ENCODE measurements around the gene PGPEP1.
A peak's percentile ranks its signal among the peaks of the same experiment; 100 is the strongest.

Gene PGPEP1

GRCh38 chr19:18388100-18388959 is 47.9 kb downstream of the PGPEP1 start:
- Histone ChIP-seq H3K27me3 (ENCODE audit: insufficient read depth, low read length) (peaks cover 3% of the 10 kb centered on the region), H2AK5ac (ENCODE audit: low read length) (peak overlapping the region; percentile 3), H2BK5ac (ENCODE audit: low read depth, low read length, poor library complexity) (no peak overlapping the region), H3K9ac (ENCODE audit: low read length) (no peak overlapping the region), H2BK120ac (ENCODE audit: insufficient read depth, low read length, poor library complexity) (no peak overlapping the region), H3K27ac (ENCODE audit: low read depth, low read length) (no peak overlapping the region), H3K4me2 (ENCODE audit: low read length) (peak overlapping the region; percentile 47), H3K14ac (ENCODE audit: low read length) (no peak overlapping the region), H3K4me3 (ENCODE audit: low read depth, low read length) (no peak overlapping the region), H3K18ac (ENCODE audit: low read length) (no peak overlapping the region), H3K9me3 (ENCODE audit: insufficient read depth, low read depth, low read length) (peaks cover 2% of the 10 kb centered on the region), H3K79me2 (ENCODE audit: control insufficient read depth, insufficient read depth, low read length, poor library complexity) (peaks cover 2% of the 10 kb centered on the region), H3K23ac (ENCODE audit: low read length) (no peak overlapping the region), H4K12ac (ENCODE audit: low read depth, low read length) (no peak overlapping the region), H3K4me1 (ENCODE audit: control insufficient read depth in 1 of 2, insufficient read depth in 2 of 2, low read length in 2 of 2) (peaks cover 7 to 13% of the 10 kb centered on the region in 2 experiments), H2AFZ (ENCODE audit: insufficient read depth, low read length, poor library complexity) (peak overlapping the region; percentile 5), H4K8ac (ENCODE audit: low read depth, low read length) (no peak overlapping the region), H3K4ac (ENCODE audit: low read depth, low read length) (no peak overlapping the region), H3K36me3 (ENCODE audit: control insufficient read depth in 1 of 2, insufficient read depth in 2 of 2, low read length in 2 of 2) (peaks cover 0 to 5% of the 10 kb centered on the region in 2 experiments), H4K91ac (ENCODE audit: low read depth, low read length) (no peak overlapping the region), H2BK12ac (ENCODE audit: low read length) (no peak overlapping the region), H3K79me1 (ENCODE audit: low read length) (peaks cover 6% of the 10 kb centered on the region)
- no CpG with 5 or more reads among the region's 86 CpGs for WGBS (ENCODE audit: extremely low coverage, insufficient coverage, insufficient read length)
- DNase-seq = peak; percentile 75 to 88

- H3K4ac ChIP-seq (ENCODE audit: low read depth, low read length) = no peak overlapping the region
- H3K14ac ChIP-seq (ENCODE audit: low read length) = no peak overlapping the region
- no peak overlapping the region for H3K18ac ChIP-seq (ENCODE audit: low read length)
- no peak overlapping the region for H2BK5ac ChIP-seq (ENCODE audit: low read depth, low read length, poor library complexity)
- peaks cover 3% of the 10 kb centered on the region for H3K27me3 ChIP-seq (ENCODE audit: insufficient read depth, low read length)
- H3K4me2 ChIP-seq (ENCODE audit: low read length) = no peak overlapping the region
- H3K4me3 ChIP-seq (ENCODE audit: low read depth, low read length) = no peak overlapping the region
- H4K91ac ChIP-seq (ENCODE audit: low read depth, low read length) = no peak overlapping the region
- WGBS (ENCODE audit: extremely low coverage, insufficient coverage, insufficient read length) = no CpG with 5 or more reads among the region's 13 CpGs
- H3K79me1 ChIP-seq (ENCODE audit: low read length) = peaks cover 6% of the 10 kb centered on the region
- H2AFZ ChIP-seq (ENCODE audit: insufficient read depth, low read length, poor library complexity) = no peak overlapping the region
- no peak overlapping the region for H2BK12ac ChIP-seq (ENCODE audit: low read length)
- peaks cover 7 to 13% of the 10 kb centered on the region in 2 experiments for H3K4me1 ChIP-seq (ENCODE audit: control insufficient read depth in 1 of 2, insufficient read depth in 2 of 2, low read length in 2 of 2)
- no peak overlapping the region for H4K12ac ChIP-seq (ENCODE audit: low read depth, low read length)
- H3K9me3 ChIP-seq (ENCODE audit: insufficient read depth, low read depth, low read length) = peaks cover 2% of the 10 kb centered on the region
- DNase-seq = peak in 1 of 2 donors; percentile 42
- peaks cover 0 to 5% of the 10 kb centered on the region in 2 experiments for H3K36me3 ChIP-seq (ENCODE audit: control insufficient read depth in 1 of 2, insufficient read depth in 2 of 2, low read length in 2 of 2)
- H4K8ac ChIP-seq (ENCODE audit: low read depth, low read length) = no peak overlapping the region
- no peak overlapping the region for H3K23ac ChIP-seq (ENCODE audit: low read length)
- H2BK120ac ChIP-seq (ENCODE audit: insufficient read depth, low read length, poor library complexity) = no peak overlapping the region
- no peak overlapping the region for H3K27ac ChIP-seq (ENCODE audit: low read depth, low read length)
- no peak overlapping the region for H2AK5ac ChIP-seq (ENCODE audit: low read length)
- peaks cover 2% of the 10 kb centered on the region for H3K79me2 ChIP-seq (ENCODE audit: control insufficient read depth, insufficient read depth, low read length, poor library complexity)
- no peak overlapping the region for H3K9ac ChIP-seq (ENCODE audit: low read length)
These were observed 48.7 kb downstream of the PGPEP1 start for GRCh38 chr19:18388960-18389725.

- Histone ChIP-seq H3K4ac (ENCODE audit: low read depth, low read length) (no peak overlapping the region), H3K4me1 (ENCODE audit: control insufficient read depth in 1 of 2, insufficient read depth in 2 of 2, low read length in 2 of 2) (peaks cover 7 to 13% of the 10 kb centered on the region in 2 experiments), H3K27ac (ENCODE audit: low read depth, low read length) (no peak overlapping the region), H3K9me3 (ENCODE audit: insufficient read depth, low read depth, low read length) (peaks cover 2% of the 10 kb centered on the region), H3K27me3 (ENCODE audit: insufficient read depth, low read length) (peaks cover 3% of the 10 kb centered on the region), H4K8ac (ENCODE audit: low read depth, low read length) (no peak overlapping the region), H2BK5ac (ENCODE audit: low read depth, low read length, poor library complexity) (no peak overlapping the region), H3K79me2 (ENCODE audit: control insufficient read depth, insufficient read depth, low read length, poor library complexity) (peaks cover 2% of the 10 kb centered on the region), H2BK12ac (ENCODE audit: low read length) (no peak overlapping the region), H3K79me1 (ENCODE audit: low read length) (peaks cover 6% of the 10 kb centered on the region), H3K9ac (ENCODE audit: low read length) (no peak overlapping the region), H3K4me2 (ENCODE audit: low read length) (no peak overlapping the region), H3K14ac (ENCODE audit: low read length) (no peak overlapping the region), H4K91ac (ENCODE audit: low read depth, low read length) (no peak overlapping the region), H4K12ac (ENCODE audit: low read depth, low read length) (no peak overlapping the region), H3K4me3 (ENCODE audit: low read depth, low read length) (no peak overlapping the region), H2AK5ac (ENCODE audit: low read length) (no peak overlapping the region), H3K36me3 (ENCODE audit: control insufficient read depth in 1 of 2, insufficient read depth in 2 of 2, low read length in 2 of 2) (peaks cover 0 to 5% of the 10 kb centered on the region in 2 experiments), H2BK120ac (ENCODE audit: insufficient read depth, low read length, poor library complexity) (no peak overlapping the region), H2AFZ (ENCODE audit: insufficient read depth, low read length, poor library complexity) (no peak overlapping the region), H3K23ac (ENCODE audit: low read length) (no peak overlapping the region), H3K18ac (ENCODE audit: low read length) (no peak overlapping the region)
- DNase-seq = no peak
These were observed 49.3 kb downstream of the PGPEP1 start for GRCh38 chr19:18389726-18390064.

- no peak overlapping the region for H3K18ac ChIP-seq (ENCODE audit: low read length)
- no peak overlapping the region for H3K9ac ChIP-seq (ENCODE audit: low read length)
- H3K27ac ChIP-seq (ENCODE audit: low read depth, low read length) = no peak overlapping the region
- H2BK12ac ChIP-seq (ENCODE audit: low read length) = no peak overlapping the region
- H2AFZ ChIP-seq (ENCODE audit: insufficient read depth, low read length, poor library complexity) = no peak overlapping the region
- no peak overlapping the region for H3K14ac ChIP-seq (ENCODE audit: low read length)
- no peak overlapping the region for H3K4me2 ChIP-seq (ENCODE audit: low read length)
- H3K27me3 ChIP-seq (ENCODE audit: insufficient read depth, low read length) = peaks cover 3% of the 10 kb centered on the region
- peaks cover 7 to 12% of the 10 kb centered on the region in 2 experiments for H3K4me1 ChIP-seq (ENCODE audit: control insufficient read depth in 1 of 2, insufficient read depth in 2 of 2, low read length in 2 of 2)
- no peak overlapping the region for H2BK120ac ChIP-seq (ENCODE audit: insufficient read depth, low read length, poor library complexity)
- no peak overlapping the region for H3K4ac ChIP-seq (ENCODE audit: low read depth, low read length)
- H4K8ac ChIP-seq (ENCODE audit: low read depth, low read length) = no peak overlapping the region
- no peak overlapping the region for H2AK5ac ChIP-seq (ENCODE audit: low read length)
- peaks cover 2% of the 10 kb centered on the region for H3K9me3 ChIP-seq (ENCODE audit: insufficient read depth, low read depth, low read length)
- no peak overlapping the region for H4K12ac ChIP-seq (ENCODE audit: low read depth, low read length)
- peaks cover 5% of the 10 kb centered on the region for H3K79me1 ChIP-seq (ENCODE audit: low read length)
- WGBS (ENCODE audit: extremely low coverage, insufficient coverage, insufficient read length) = no CpG with 5 or more reads among the region's 6 CpGs
- DNase-seq = peak; percentile 78 to 85
- H3K23ac ChIP-seq (ENCODE audit: low read length) = no peak overlapping the region
- no peak overlapping the region for H3K4me3 ChIP-seq (ENCODE audit: low read depth, low read length)
- H3K36me3 ChIP-seq (ENCODE audit: control insufficient read depth in 1 of 2, insufficient read depth in 2 of 2, low read length in 2 of 2) = peaks cover 0 to 5% of the 10 kb centered on the region in 2 experiments
- H3K79me2 ChIP-seq (ENCODE audit: control insufficient read depth, insufficient read depth, low read length, poor library complexity) = peaks cover 2% of the 10 kb centered on the region
- no peak overlapping the region for H4K91ac ChIP-seq (ENCODE audit: low read depth, low read length)
- H2BK5ac ChIP-seq (ENCODE audit: low read depth, low read length, poor library complexity) = no peak overlapping the region
These were observed 49.9 kb downstream of the PGPEP1 start for GRCh38 chr19:18390065-18390907.
